HepG2 (cell line): ENCODE data around the gene CDC6. TPM values are rescaled to one million over a fixed set of nuclear protein-coding genes. Genes with fewer than 3 reads are reported as not detected.

Experiments used
- AHR ChIP-seq: IDR thresholded peaks from 2 replicates; pipeline ENCODE4 v1.6.1; 2018; ENCODE audit warnings: missing genetic modification reagents, missing compliant biosample characterization
- ATAD3A ChIP-seq: sonication (generic); formaldehyde crosslinking; IDR thresholded peaks from 2 replicates; pipeline ENCODE4 v1.4.0; 2020; ENCODE audit warnings: missing genetic modification reagents
- BCL6 ChIP-seq: IDR thresholded peaks from 2 replicates; pipeline ENCODE4 v1.6.1; 2016; ENCODE audit warnings: missing genetic modification reagents, missing compliant biosample characterization
- BORCS8-MEF2B ChIP-seq: sonication (generic); formaldehyde crosslinking; IDR thresholded peaks from 2 replicates; pipeline ENCODE4 v1.8.0; 2022; ENCODE audit warnings: mild to moderate bottlenecking, missing genetic modification reagents
- CHD4 ChIP-seq: fragments of 200-600 bp; sonication (generic); IDR thresholded peaks from 2 replicates; pipeline ENCODE4 v1.7.0; 2017; ENCODE audit warnings: mild to moderate bottlenecking, low read length, borderline replicate concordance
- EHMT2 ChIP-seq: fragments of 200-600 bp; sonication (generic); IDR thresholded peaks from 2 replicates; pipeline ENCODE4 v1.7.0; 2017; ENCODE audit warnings: antibody characterized with exemption, low read depth, low read length, borderline replicate concordance
- GATAD1 ChIP-seq: IDR thresholded peaks from 2 replicates; pipeline ENCODE4 v1.6.1; 2016; ENCODE audit warnings: missing genetic modification reagents, missing compliant biosample characterization
- GZF1 ChIP-seq: sonication (generic); formaldehyde crosslinking; IDR thresholded peaks from 2 replicates; pipeline ENCODE4 v1.5.1; 2020; ENCODE audit warnings: mild to moderate bottlenecking, missing genetic modification reagents
- IRX3 ChIP-seq: sonication (generic); formaldehyde crosslinking; IDR thresholded peaks from 2 replicates; pipeline ENCODE4 v1.8.1; 2023; ENCODE audit warnings: mild to moderate bottlenecking, low read depth, missing genetic modification reagents, borderline replicate concordance
- MEF2D ChIP-seq: sonication (generic); formaldehyde crosslinking; IDR thresholded peaks from 2 replicates; pipeline ENCODE4 v1.5.1; 2020; ENCODE audit warnings: mild to moderate bottlenecking, missing genetic modification reagents
- MLX ChIP-seq: IDR thresholded peaks from 2 replicates; pipeline ENCODE4 v1.6.1; 2016
- NFYC ChIP-seq: IDR thresholded peaks from 2 replicates; pipeline ENCODE4 v1.6.1; 2016; ENCODE audit warnings: missing genetic modification reagents, missing compliant biosample characterization
- ONECUT2 ChIP-seq: sonication (generic); formaldehyde crosslinking; IDR thresholded peaks from 2 replicates; pipeline ENCODE4 v1.4.0; 2020; ENCODE audit warnings: missing genetic modification reagents
- PHF20 ChIP-seq: sonication (generic); formaldehyde crosslinking; IDR thresholded peaks from 2 replicates; pipeline ENCODE4 v1.5.0; 2020; ENCODE audit warnings: mild to moderate bottlenecking, missing genetic modification reagents
- PHF5A ChIP-seq: IDR thresholded peaks from one replicate; pipeline ENCODE4 v1.6.1; 2018; ENCODE audit warnings: low read depth, missing genetic modification reagents; ENCODE audit not compliant: unreplicated experiment
- SMAD1 ChIP-seq: sonication (generic); formaldehyde crosslinking; IDR thresholded peaks from 2 replicates; pipeline ENCODE4 v1.4.0; 2020; ENCODE audit warnings: missing genetic modification reagents, low read depth, mild to moderate bottlenecking, borderline replicate concordance
- TAF1 ChIP-seq: sonication (generic); formaldehyde crosslinking; IDR thresholded peaks from 2 replicates; pipeline ENCODE4 v1.4.0; 2020; ENCODE audit warnings: missing genetic modification reagents
- TFDP1 ChIP-seq: IDR thresholded peaks from 2 replicates; pipeline ENCODE4 v1.6.1; 2016; ENCODE audit warnings: missing compliant biosample characterization, missing genetic modification reagents, borderline replicate concordance
- ZBTB21 ChIP-seq: sonication (generic); formaldehyde crosslinking; IDR thresholded peaks from 2 replicates; pipeline ENCODE4 v1.4.0; 2020; ENCODE audit warnings: missing genetic modification reagents
- ZFP36L2 ChIP-seq: sonication (generic); formaldehyde crosslinking; IDR thresholded peaks from 2 replicates; pipeline ENCODE4 v1.4.0; 2020; ENCODE audit warnings: missing genetic modification reagents
- ZFP37 ChIP-seq: sonication (generic); formaldehyde crosslinking; IDR thresholded peaks from 2 replicates; pipeline ENCODE4 v1.4.0; 2020; ENCODE audit warnings: missing genetic modification reagents, borderline replicate concordance
- ZHX1 ChIP-seq: sonication (generic); formaldehyde crosslinking; IDR thresholded peaks from 2 replicates; pipeline ENCODE4 v1.8.1; 2022; ENCODE audit warnings: low read depth, mild to moderate bottlenecking, missing genetic modification reagents
- ZNF180 ChIP-seq: sonication (generic); formaldehyde crosslinking; IDR thresholded peaks from 2 replicates; pipeline ENCODE4 v1.4.0; 2020; ENCODE audit warnings: low read depth, missing genetic modification reagents, borderline replicate concordance
- ZNF292 ChIP-seq: sonication (generic); formaldehyde crosslinking; IDR thresholded peaks from 2 replicates; pipeline ENCODE4 v1.8.1; 2022; ENCODE audit warnings: mild to moderate bottlenecking, low read depth, missing genetic modification reagents, borderline replicate concordance
- ZNF501 ChIP-seq: sonication (generic); formaldehyde crosslinking; IDR thresholded peaks from 2 replicates; pipeline ENCODE4 v1.5.1; 2020; ENCODE audit warnings: mild to moderate bottlenecking, moderate library complexity, missing genetic modification reagents
- ZNF572 ChIP-seq: sonication (generic); formaldehyde crosslinking; IDR thresholded peaks from 2 replicates; pipeline ENCODE4 v1.5.1; 2020; ENCODE audit warnings: mild to moderate bottlenecking, missing genetic modification reagents
- ZNF776 ChIP-seq: sonication (generic); formaldehyde crosslinking; IDR thresholded peaks from 2 replicates; pipeline ENCODE4 v1.4.0; 2020; ENCODE audit warnings: mild to moderate bottlenecking, missing genetic modification reagents
- ZNF792 ChIP-seq: IDR thresholded peaks from 2 replicates; pipeline ENCODE4 v1.6.1; 2016
- polyA plus RNA-seq, 8 experiments: library from polyadenylated mRNA; depleted of rRNA in 3 of 8; stranded (reverse) in 7 of 8; unstranded in 1 of 8; fragments of >200 nt; fragmentation: Illumina TruSeq in 4 of 8; extraction: Trizol in 4 of 8; gene quantifications; 2 replicates each; pipeline versions ENCODE4 v1.2.1 to v1.2.3, GENCODE V29; 2011 to 2016; ENCODE audit warnings: low read depth in 4 of 8, missing spikeins in 1 of 8, mixed read lengths in 1 of 8; ENCODE audit not compliant: insufficient read depth in 1 of 8
- total RNA-seq, 5 experiments: library from RNA; depleted of rRNA; stranded (reverse); fragments of >200 nt; fragmentation: Illumina TruSeq; extraction: Trizol; gene quantifications; 2 replicates each; pipeline ENCODE4 v1.2.3, GENCODE V29; 2016; ENCODE audit warnings: low read depth in 1 of 5

Gene CDC6
- total and polyA plus RNA-seq, 2 of the 13 experiments (the other 11 are each of a cell fraction or from before 2014, with no cell fraction given): 17.4 to 114 TPM

DNA sequence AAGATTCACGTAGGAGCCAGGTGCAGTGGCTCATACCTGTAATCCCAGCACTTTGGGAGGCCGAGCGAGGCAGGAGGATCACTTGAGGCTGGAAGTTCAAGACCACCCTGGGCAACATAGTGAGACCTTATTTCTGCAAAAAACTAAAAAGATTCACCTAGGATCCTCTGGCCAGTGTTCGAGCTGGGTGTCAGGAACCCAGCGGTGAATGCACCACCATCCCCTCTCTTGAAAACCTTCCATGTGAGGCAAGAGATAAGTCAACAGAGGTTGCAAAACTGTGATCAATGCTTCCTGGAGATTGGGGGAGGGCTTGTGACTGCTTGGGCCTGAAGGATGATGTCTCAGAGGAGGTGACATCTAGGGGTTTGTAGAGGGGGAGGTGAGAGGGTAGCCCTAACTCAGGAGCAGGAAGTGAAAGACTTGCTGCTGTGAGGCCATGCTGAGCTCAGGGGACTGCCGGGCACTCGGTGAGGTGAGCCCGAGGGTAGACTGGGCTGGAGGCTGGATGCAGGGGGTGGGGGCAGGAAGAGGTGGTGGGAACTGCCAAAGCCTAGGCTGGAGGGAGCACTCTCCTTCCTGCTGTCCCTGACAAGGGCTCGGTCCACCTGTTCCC is 65.2 kb downstream of the CDC6 start (continued):
- TF ChIP-seq ZNF572 (peak; percentile 76), SMAD1 (CRISPR knock-in tag) (no peak), BCL6 (peak; percentile 95), ZNF776 (CRISPR knock-in tag) (0 out of 2 replicates have a peak, but pooled peaks have one; percentile 24), ZHX1 (CRISPR knock-in tag) (peak; percentile 91), IRX3 (CRISPR knock-in tag) (0 out of 2 replicates have a peak, but pooled peaks have one; percentile 43), ZBTB21 (CRISPR knock-in tag) (peak; percentile 70), ZNF792 (CRISPR knock-in tag) (peak; percentile 86), ONECUT2 (CRISPR knock-in tag) (peak; percentile 96), ZFP37 (CRISPR knock-in tag) (no peak), ZFP36L2 (no peak), ZNF501 (CRISPR knock-in tag) (peak; percentile 52; the same call in 1 of the 2 replicates), TAF1 (CRISPR knock-in tag) (no peak), TFDP1 (CRISPR knock-in tag) (peak; percentile 59; the same call in 1 of the 2 replicates), NFYC (peak; percentile 33; the same call in 1 of the 2 replicates), GZF1 (no peak), ZNF180 (no peak), PHF20 (CRISPR knock-in tag) (no peak), PHF5A (peak; percentile 82), GATAD1 (peak; percentile 72), ATAD3A (CRISPR knock-in tag) (no peak), CHD4 (no peak; the same call in 1 of the 2 replicates), AHR (CRISPR knock-in tag) (peak; percentile 48; the same call in 1 of the 2 replicates), EHMT2 (no peak), MLX (peak; percentile 73; the same call in 1 of the 2 replicates), BORCS8-MEF2B (CRISPR knock-in tag) (peak; percentile 79; the same call in 1 of the 2 replicates), ZNF292 (peak; percentile 18; the same call in 1 of the 2 replicates), MEF2D (peak; percentile 47; the same call in 1 of the 2 replicates)
